Neural crest cell (in vitro differentiated cells): ENCODE measurements around the gene NAGLU. TPM values are rescaled to one million over a fixed set of nuclear protein-coding genes. Genes with fewer than 3 reads are reported as not detected.
A peak's percentile ranks its signal among the peaks of the same experiment; 100 is the strongest.

Source experiments
- DNase-seq: peaks from one replicate; pipeline ENCODE4 v3.0.0; 2021; ENCODE audit warnings: low read depth, mixed read lengths, low spot score
- H3K27ac Mint-ChIP-seq: one replicate; pipeline ENCODE4 v1.8.0; 2021; ENCODE audit warnings: mild to moderate bottlenecking, mixed read lengths; ENCODE audit not compliant: unreplicated experiment
- H3K27me3 Mint-ChIP-seq: 2 replicates; pipeline ENCODE4 v1.8.0; 2021; ENCODE audit warnings: low read depth, mild to moderate bottlenecking, mixed read lengths
- H3K36me3 Mint-ChIP-seq: 2 replicates; pipeline ENCODE4 v1.8.0; 2021; ENCODE audit warnings: low read depth, mild to moderate bottlenecking, mixed read lengths
- H3K4me1 Mint-ChIP-seq: 2 replicates; pipeline ENCODE4 v1.8.0; 2021; ENCODE audit warnings: mixed read lengths
- H3K4me3 Mint-ChIP-seq: one replicate; pipeline ENCODE4 v1.8.0; 2021; ENCODE audit warnings: mild to moderate bottlenecking, mixed read lengths
- H3K9me3 Mint-ChIP-seq: 2 replicates; pipeline ENCODE4 v1.8.0; 2021; ENCODE audit warnings: mixed read lengths
- total RNA-seq: library from RNA; stranded (reverse); gene quantifications from 2 replicates; pipeline ENCODE4 v1.2.1, GENCODE V29; 2021
- TF ChIP-seq, protein P1 (sequence below): fragments of 200-600 bp; sonication (generic); conservative IDR thresholded peaks from 2 replicates; pipeline ENCODE4 v1.5.0; 2021; ENCODE audit warnings: antibody characterized with exemption, mild to moderate bottlenecking

Gene NAGLU
- total RNA-seq, 1 donor from 2014 or later: 20.5 TPM

DNA sequence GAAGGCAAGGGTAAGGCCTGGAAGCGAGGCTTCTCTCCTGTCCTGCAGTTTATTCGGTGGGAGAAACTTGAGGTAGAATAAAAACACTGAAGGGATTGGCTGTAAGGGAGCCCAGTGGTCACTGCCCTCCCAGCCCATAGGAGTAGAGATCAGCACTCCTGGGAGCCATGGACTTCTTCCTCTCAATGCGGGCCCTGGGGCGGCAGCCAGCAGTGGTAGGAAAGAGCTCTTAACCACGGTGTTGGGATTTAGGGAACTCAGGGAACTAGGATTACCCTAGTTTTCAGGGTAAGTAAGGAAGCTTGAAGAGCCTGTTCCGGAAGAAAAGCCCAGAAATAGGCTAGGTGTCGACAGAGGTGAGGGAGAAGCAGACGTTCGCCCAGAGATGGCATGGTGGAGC, 23.8 kb upstream of the NAGLU start:
- Mint-ChIP-seq H3K4me1 (peaks cover 2% of the 10 kb centered on the region), H3K9me3 (no peaks in the 10 kb centered on the region), H3K4me3 (no peak overlapping the region), H3K27me3 (no peaks in the 10 kb centered on the region), H3K36me3 (peaks cover 3% of the 10 kb centered on the region), H3K27ac (peak overlapping the region; percentile 29)
- DNase-seq: no peak
- TF ChIP-seq, protein P1, sequence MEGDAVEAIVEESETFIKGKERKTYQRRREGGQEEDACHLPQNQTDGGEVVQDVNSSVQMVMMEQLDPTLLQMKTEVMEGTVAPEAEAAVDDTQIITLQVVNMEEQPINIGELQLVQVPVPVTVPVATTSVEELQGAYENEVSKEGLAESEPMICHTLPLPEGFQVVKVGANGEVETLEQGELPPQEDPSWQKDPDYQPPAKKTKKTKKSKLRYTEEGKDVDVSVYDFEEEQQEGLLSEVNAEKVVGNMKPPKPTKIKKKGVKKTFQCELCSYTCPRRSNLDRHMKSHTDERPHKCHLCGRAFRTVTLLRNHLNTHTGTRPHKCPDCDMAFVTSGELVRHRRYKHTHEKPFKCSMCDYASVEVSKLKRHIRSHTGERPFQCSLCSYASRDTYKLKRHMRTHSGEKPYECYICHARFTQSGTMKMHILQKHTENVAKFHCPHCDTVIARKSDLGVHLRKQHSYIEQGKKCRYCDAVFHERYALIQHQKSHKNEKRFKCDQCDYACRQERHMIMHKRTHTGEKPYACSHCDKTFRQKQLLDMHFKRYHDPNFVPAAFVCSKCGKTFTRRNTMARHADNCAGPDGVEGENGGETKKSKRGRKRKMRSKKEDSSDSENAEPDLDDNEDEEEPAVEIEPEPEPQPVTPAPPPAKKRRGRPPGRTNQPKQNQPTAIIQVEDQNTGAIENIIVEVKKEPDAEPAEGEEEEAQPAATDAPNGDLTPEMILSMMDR: no peak

DNA sequence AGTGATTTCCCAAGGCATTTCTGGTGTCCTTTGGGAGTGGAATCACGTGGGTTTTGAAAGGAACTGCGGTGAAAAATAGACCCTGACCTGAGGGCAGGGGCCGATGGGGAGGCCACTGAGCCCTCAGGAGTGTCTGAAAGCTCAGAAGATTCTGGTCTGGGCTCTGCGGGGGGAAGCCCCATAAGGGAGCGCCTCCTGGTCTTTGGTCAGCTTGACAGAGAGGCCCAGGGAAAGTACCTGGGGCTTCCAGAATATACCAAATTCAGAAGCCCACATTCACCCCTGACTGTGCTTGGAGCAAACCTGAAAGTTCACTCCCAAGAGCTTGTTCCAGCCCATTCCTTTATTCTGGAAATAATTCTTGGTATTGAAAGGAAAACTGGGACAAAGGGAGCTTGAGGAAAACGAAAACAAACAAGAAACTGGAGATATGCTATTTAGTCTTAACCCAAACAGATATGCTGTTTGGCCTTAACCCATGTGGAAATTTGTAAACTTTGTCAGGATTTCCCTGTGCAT, 23.2 kb upstream of the NAGLU start:
- TF ChIP-seq, protein P1: no peak
- DNase-seq: no peak
- Mint-ChIP-seq H3K4me3 (no peak overlapping the region), H3K9me3 (no peaks in the 10 kb centered on the region), H3K4me1 (peaks cover 5% of the 10 kb centered on the region), H3K27ac (peak overlapping the region; percentile 6), H3K27me3 (no peaks in the 10 kb centered on the region), H3K36me3 (peaks cover 1% of the 10 kb centered on the region)

DNA sequence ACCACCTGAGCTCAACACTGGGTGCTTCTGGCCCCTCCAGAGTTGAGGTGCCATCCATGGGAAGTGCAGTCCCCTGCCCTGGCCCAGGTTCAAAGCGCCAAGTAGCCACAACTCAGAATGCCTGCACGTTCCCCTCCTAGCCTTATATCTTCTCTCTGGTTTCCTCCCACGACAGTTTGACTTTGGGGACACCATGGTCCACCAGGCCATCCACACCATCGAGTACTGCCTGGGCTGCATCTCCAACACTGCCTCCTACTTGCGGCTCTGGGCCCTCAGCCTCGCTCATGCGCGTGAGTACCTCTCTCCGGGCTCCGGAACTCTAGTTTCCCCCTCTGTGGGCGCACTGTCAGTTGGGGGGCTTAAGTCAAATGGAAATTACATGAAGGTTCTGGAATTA, 22.4 kb upstream of the NAGLU start:
- TF ChIP-seq, protein P1: no peak
- no peak overlapping the region for H3K4me3 Mint-ChIP-seq
- H3K27me3 Mint-ChIP-seq: no peaks in the 10 kb centered on the region
- peak overlapping the region; percentile 62 for H3K27ac Mint-ChIP-seq
- no peaks in the 10 kb centered on the region for H3K9me3 Mint-ChIP-seq
- no peaks in the 10 kb centered on the region for H3K36me3 Mint-ChIP-seq
- H3K4me1 Mint-ChIP-seq: peaks cover 14% of the 10 kb centered on the region
- DNase-seq: no peak

DNA sequence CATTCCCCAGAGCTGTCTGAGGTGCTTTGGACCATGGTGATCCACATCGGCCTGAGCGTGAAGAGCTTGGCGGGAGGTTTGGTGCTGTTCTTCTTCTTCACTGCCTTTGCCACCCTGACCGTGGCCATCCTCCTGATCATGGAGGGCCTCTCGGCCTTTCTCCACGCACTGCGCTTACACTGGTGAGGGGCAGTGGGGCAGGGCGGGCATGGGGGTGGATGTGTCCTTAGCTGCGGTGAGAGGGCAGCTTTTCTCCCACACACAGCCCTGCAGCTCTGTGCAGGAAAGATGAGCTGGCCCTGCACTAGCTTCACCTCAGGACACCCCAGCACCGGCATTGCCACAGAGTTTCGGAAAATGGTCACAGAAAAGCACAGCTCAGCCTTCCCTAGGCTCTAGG, 21.8 kb upstream of the NAGLU start:
- TF ChIP-seq, protein P1: no peak
- H3K27me3 Mint-ChIP-seq: no peaks in the 10 kb centered on the region
- no peaks in the 10 kb centered on the region for H3K36me3 Mint-ChIP-seq
- no peak for DNase-seq
- H3K4me3 Mint-ChIP-seq: no peak overlapping the region
- H3K27ac Mint-ChIP-seq: no peak overlapping the region
- peaks cover 19% of the 10 kb centered on the region for H3K4me1 Mint-ChIP-seq
- no peaks in the 10 kb centered on the region for H3K9me3 Mint-ChIP-seq

DNA sequence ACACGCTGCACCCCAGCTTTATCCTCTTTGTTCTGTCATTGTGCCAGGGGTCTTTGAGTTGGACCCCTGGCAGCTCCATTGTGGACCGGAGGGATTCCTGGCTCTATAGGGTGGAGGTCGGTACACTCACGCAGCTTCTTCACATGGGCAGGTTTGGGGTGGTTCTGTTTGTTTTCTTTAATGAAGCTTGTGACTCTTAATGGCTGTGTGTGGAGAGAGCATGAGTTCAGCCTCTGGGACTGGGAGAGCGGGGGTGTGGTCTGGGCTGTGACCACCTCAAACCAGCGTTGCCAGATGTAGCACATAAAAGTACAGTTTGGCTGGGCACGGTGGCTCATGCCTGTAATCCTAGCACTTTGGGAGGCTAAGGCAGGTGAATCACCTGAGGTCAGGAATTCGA, 21.2 kb upstream of the NAGLU start:
- Mint-ChIP-seq H3K4me1 (peaks cover 25% of the 10 kb centered on the region), H3K27me3 (no peaks in the 10 kb centered on the region), H3K4me3 (no peak overlapping the region), H3K9me3 (no peaks in the 10 kb centered on the region), H3K27ac (no peak overlapping the region), H3K36me3 (no peaks in the 10 kb centered on the region)
- no peak for DNase-seq
- TF ChIP-seq, protein P1: no peak
